Panc1 (cell line): ENCODE measurements around the gene OR3A3. TPM values are rescaled to one million over a fixed set of nuclear protein-coding genes. Genes with fewer than 3 reads are reported as not detected.

Source experiments
- ATAC-seq: fragments of 200-7000 bp; cut with Tn5 transposase; 2 replicates; pipeline ENCODE4 v1.9.1; 2020; ENCODE audit warnings: mild to moderate bottlenecking, moderate library complexity
- BruUV-seq: library from RNA; stranded (reverse); fragments of 400-500 nt; replicated peaks from 2 replicates; lab custom pipeline; 2021; lab: Mats Ljungman, UMichigan
- CTCF ChIA-PET: fragments of 300-600 bp; sonication (Branson Sonifier 250); formaldehyde crosslinking; loops from one replicate; lab custom pipeline; 2022; ENCODE audit warnings: antibody characterized with exemption; lab: Charles Lee
- POLR2A ChIA-PET: fragments of 300-600 bp; sonication (Branson Sonifier 250); formaldehyde crosslinking; loops from one replicate; lab custom pipeline; 2022; ENCODE audit warnings: antibody characterized with exemption; lab: Charles Lee
- DNase-seq: peaks from one replicate; pipeline ENCODE4 v3.0.0-alpha.2; 2010; ENCODE audit warnings: low read depth, low spot score
- H3K27ac ChIP-seq: 2 replicates; pipeline ENCODE4 v1.5.1; 2011; ENCODE audit warnings: mild to moderate bottlenecking, low read length, inconsistent platforms
- H3K27me3 ChIP-seq: fragments of 200-500 bp; sonication (Bioruptor generic); 2 replicates; pipeline ENCODE4 v1.6.0; 2014; ENCODE audit warnings: low read length, inconsistent platforms; ENCODE audit not compliant: control insufficient read depth, insufficient read depth
- H3K36me3 ChIP-seq: fragments of 200-500 bp; sonication (Bioruptor generic); 2 replicates; pipeline ENCODE4 v1.5.1; 2014; ENCODE audit warnings: inconsistent platforms, mild to moderate bottlenecking, low read length, moderate library complexity; ENCODE audit not compliant: control insufficient read depth, insufficient read depth
- H3K4me1 ChIP-seq: 2 replicates; pipeline ENCODE4 v1.5.1; 2011; ENCODE audit warnings: inconsistent platforms, mild to moderate bottlenecking, low read length, moderate library complexity; ENCODE audit not compliant: control insufficient read depth, insufficient read depth
- H3K4me3 ChIP-seq, 2 experiments: 2 replicates each; pipeline ENCODE4 v1.5.1; 2011 to 2012; ENCODE audit warnings: low read depth in 2 of 2, low read length in 2 of 2, mild to moderate bottlenecking in 2 of 2, inconsistent platforms in 1 of 2, moderate library complexity in 1 of 2
- H3K9me3 ChIP-seq: fragments of 200-500 bp; sonication (Bioruptor generic); 2 replicates; pipeline ENCODE4 v1.5.1; 2014; ENCODE audit warnings: low read depth, mild to moderate bottlenecking, inconsistent platforms, low read length, moderate library complexity; ENCODE audit not compliant: control insufficient read depth, insufficient read depth
- POLR2AphosphoS5 ChIP-seq: IDR thresholded peaks from 2 replicates; pipeline ENCODE4 v1.6.1; 2012; ENCODE audit warnings: mild to moderate bottlenecking, low read depth, low read length, moderate library complexity
- SIN3A ChIP-seq: IDR thresholded peaks from 2 replicates; pipeline ENCODE4 v1.6.1; 2012; ENCODE audit warnings: low read depth, mild to moderate bottlenecking, low read length, moderate library complexity, borderline replicate concordance; ENCODE audit not compliant: insufficient read depth
- TCF7L2 ChIP-seq: IDR thresholded peaks from 2 replicates; pipeline ENCODE4 v1.6.1; 2011; ENCODE audit warnings: mild to moderate bottlenecking, low read depth, low read length, inconsistent platforms
- in situ Hi-C: cut with HindIII; loops from 2 replicates; pipeline ENCODE4 v1.10.0; 2016; ENCODE audit warnings: low sequenced_read_pairs, low pct_unique_long_range_greater_than_20kb
- intact Hi-C: fragments of 100-400 bp; cut with micrococcal nuclease; formaldehyde crosslinking; loops from one replicate; pipeline ENCODE4 v1.10.0; 2022; ENCODE audit not compliant: unreplicated experiment
- total RNA-seq: library from RNA; stranded (reverse); gene quantifications from one replicate; pipeline ENCODE4 v1.2.1, GENCODE V29; 2021; ENCODE audit not compliant: unreplicated experiment
- TF ChIP-seq, protein P1 (sequence below), 2 experiments: IDR thresholded peaks; 2 replicates each; pipeline ENCODE4 v1.6.1; 2011 to 2012; ENCODE audit warnings: low read depth in 2 of 2, control low read depth in 1 of 2, low read length in 1 of 2, mild to moderate bottlenecking in 1 of 2, moderate library complexity in 1 of 2; ENCODE audit not compliant: insufficient read depth in 1 of 2
- TF ChIP-seq, protein P2 (sequence below): fragments of 450-650 bp; IDR thresholded peaks from 2 replicates; pipeline ENCODE4 v1.5.1; 2017; ENCODE audit warnings: mild to moderate bottlenecking

Gene OR3A3
- total RNA-seq, 1 experiment from 2014 or later: not detected

DNA sequence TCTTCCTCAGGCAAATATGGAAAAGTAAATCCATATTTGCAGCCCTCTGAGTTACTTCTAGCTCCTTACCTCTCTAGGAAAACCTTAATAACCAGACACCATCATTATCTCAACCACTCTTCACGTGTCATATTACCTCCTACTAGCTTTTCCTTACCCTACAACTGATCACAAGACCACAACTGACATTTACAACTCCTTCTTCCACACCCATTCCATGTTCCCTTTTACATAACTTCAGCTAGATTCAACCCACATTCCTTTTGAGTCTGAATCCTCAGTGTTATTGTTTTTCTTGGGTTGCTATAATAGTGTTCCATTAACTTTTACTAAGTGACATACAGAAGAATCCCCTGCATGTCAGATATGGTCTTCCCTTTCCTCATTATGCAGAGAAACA is 27.2 kb downstream of the OR3A3 start:
- Histone ChIP-seq H3K36me3 (no peaks in the 10 kb centered on the region), H3K27me3 (0 out of 2 replicates have a peak, but pooled peaks cover 2% of the 10 kb centered on the region), H3K27ac (no peak overlapping the region), H3K9me3 (no peaks in the 10 kb centered on the region), H3K4me1 (no peaks in the 10 kb centered on the region), H3K4me3 (no peak overlapping the region)
- no peak for TF ChIP-seq SIN3A
- ChIA-PET CTCF (no interaction called here), POLR2A (no interaction called here)
- BruUV-seq: no TSS peak
- no peak for ATAC-seq
- in situ Hi-C loops (no loop called here), intact Hi-C loops (no loop called here)
- DNase-seq: no peak

DNA sequence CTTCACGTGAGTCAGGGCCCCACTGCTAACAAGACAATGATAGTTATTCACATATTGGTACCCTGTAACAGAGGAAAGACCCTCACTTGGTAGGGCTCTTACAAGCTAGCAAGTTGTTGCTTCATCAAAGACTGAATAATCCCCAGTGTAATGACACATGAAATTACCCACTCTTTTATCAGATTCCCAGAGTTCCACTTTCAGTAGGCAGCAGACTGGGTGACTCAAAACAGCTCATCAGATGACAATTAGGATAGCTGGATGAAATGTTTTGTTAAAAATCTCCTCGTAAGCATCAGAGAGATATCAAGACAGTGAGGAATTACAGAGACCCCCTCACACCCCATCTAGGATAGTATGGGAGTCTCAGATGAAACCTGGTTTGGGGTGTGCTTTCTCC is 29.3 kb downstream of the OR3A3 start:
- H3K36me3 ChIP-seq: no peaks in the 10 kb centered on the region
- no TSS peak for BruUV-seq
- H3K4me3 ChIP-seq: no peak overlapping the region
- CTCF ChIA-PET: no interaction called here
- no peak overlapping the region for H3K27ac ChIP-seq
- no peaks in the 10 kb centered on the region for H3K9me3 ChIP-seq
- in situ Hi-C loops (no loop called here), intact Hi-C loops (no loop called here)
- peaks cover 4% of the 10 kb centered on the region; the same call in 1 of the 2 replicates for H3K27me3 ChIP-seq
- no peaks in the 10 kb centered on the region for H3K4me1 ChIP-seq
- no peak for DNase-seq
- no peak for TF ChIP-seq SIN3A
- no peak for TF ChIP-seq POLR2AphosphoS5
- no peak for TF ChIP-seq TCF7L2
- TF ChIP-seq, protein P1, sequence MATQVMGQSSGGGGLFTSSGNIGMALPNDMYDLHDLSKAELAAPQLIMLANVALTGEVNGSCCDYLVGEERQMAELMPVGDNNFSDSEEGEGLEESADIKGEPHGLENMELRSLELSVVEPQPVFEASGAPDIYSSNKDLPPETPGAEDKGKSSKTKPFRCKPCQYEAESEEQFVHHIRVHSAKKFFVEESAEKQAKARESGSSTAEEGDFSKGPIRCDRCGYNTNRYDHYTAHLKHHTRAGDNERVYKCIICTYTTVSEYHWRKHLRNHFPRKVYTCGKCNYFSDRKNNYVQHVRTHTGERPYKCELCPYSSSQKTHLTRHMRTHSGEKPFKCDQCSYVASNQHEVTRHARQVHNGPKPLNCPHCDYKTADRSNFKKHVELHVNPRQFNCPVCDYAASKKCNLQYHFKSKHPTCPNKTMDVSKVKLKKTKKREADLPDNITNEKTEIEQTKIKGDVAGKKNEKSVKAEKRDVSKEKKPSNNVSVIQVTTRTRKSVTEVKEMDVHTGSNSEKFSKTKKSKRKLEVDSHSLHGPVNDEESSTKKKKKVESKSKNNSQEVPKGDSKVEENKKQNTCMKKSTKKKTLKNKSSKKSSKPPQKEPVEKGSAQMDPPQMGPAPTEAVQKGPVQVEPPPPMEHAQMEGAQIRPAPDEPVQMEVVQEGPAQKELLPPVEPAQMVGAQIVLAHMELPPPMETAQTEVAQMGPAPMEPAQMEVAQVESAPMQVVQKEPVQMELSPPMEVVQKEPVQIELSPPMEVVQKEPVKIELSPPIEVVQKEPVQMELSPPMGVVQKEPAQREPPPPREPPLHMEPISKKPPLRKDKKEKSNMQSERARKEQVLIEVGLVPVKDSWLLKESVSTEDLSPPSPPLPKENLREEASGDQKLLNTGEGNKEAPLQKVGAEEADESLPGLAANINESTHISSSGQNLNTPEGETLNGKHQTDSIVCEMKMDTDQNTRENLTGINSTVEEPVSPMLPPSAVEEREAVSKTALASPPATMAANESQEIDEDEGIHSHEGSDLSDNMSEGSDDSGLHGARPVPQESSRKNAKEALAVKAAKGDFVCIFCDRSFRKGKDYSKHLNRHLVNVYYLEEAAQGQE (IDR thresholded peaks at IDR 0.05; ENCODE audit: insufficient read depth in 1 of 2, low read depth in 2 of 2, low read length in 1 of 2): no peak
- TF ChIP-seq, protein P2, sequence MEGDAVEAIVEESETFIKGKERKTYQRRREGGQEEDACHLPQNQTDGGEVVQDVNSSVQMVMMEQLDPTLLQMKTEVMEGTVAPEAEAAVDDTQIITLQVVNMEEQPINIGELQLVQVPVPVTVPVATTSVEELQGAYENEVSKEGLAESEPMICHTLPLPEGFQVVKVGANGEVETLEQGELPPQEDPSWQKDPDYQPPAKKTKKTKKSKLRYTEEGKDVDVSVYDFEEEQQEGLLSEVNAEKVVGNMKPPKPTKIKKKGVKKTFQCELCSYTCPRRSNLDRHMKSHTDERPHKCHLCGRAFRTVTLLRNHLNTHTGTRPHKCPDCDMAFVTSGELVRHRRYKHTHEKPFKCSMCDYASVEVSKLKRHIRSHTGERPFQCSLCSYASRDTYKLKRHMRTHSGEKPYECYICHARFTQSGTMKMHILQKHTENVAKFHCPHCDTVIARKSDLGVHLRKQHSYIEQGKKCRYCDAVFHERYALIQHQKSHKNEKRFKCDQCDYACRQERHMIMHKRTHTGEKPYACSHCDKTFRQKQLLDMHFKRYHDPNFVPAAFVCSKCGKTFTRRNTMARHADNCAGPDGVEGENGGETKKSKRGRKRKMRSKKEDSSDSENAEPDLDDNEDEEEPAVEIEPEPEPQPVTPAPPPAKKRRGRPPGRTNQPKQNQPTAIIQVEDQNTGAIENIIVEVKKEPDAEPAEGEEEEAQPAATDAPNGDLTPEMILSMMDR: no peak
- POLR2A ChIA-PET: no interaction called here
- ATAC-seq: no peak

DNA sequence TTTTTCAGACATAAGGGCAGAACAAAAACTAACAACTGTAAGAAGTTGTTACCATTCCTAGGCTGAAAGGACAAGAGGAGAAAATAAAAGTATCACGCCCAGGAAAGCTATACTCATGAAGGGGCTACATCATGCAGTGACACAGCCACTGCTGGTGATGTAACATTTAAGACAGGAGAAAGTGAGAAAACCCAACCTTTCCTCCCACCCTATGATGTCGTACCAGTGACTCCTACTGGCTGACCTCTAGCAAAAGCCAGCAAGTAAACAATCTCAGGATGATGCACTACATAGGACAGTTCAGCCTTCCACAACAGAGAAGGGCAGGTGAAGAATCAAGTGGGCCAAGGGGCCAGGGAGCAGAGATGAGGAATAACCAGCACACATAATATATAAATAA is 36.5 kb downstream of the OR3A3 start:
- intact Hi-C loops: no loop called here
- no peaks in the 10 kb centered on the region for H3K4me1 ChIP-seq
- ATAC-seq (no peak), DNase-seq (no peak)
- CTCF ChIA-PET: no interaction called here
- TF ChIP-seq, protein P2: peak; percentile 47
- TF ChIP-seq POLR2AphosphoS5: no peak
- no peaks in the 10 kb centered on the region for H3K36me3 ChIP-seq
- POLR2A ChIA-PET: no interaction called here
- BruUV-seq: no TSS peak
- peaks cover 2% of the 10 kb centered on the region; the same call in 1 of the 2 replicates for H3K27me3 ChIP-seq
- in situ Hi-C loops: no loop called here
- H3K27ac ChIP-seq: no peak overlapping the region
- H3K9me3 ChIP-seq: no peaks in the 10 kb centered on the region
- H3K4me3 ChIP-seq: no peak overlapping the region
